ENCODE data around the gene TIGD1.

- no peak for TF ChIP-seq CTCF (IDR thresholded peaks at IDR 0.05)
- no peak for TF ChIP-seq POLR2A (IDR thresholded peaks at IDR 0.05)
These were observed 7.5 kb downstream of the TIGD1 start for GRCh38 chr2:232542715-232543467.
